ENCODE measurements around the gene BTBD3.

Gene BTBD3

GRCh38 chr20:11918391-11918845 lies 725 bp downstream of the BTBD3 start:
- no peak for DNase-seq (ENCODE audit: low read depth)

- DNase-seq (ENCODE audit: low read depth), result no peak
These were observed 1.3 kb downstream of the BTBD3 start for GRCh38 chr20:11918981-11919380.

GRCh38 chr20:11919581-11919980 lies 1.9 kb downstream of the BTBD3 start:
- no peak for DNase-seq (ENCODE audit: low read depth)

GRCh38 chr20:11920083-11920482 lies 2.4 kb downstream of the BTBD3 start:
- DNase-seq (ENCODE audit: low read depth), result no peak

- no peak for DNase-seq (ENCODE audit: low read depth)
These were observed 3.6 kb downstream of the BTBD3 start for GRCh38 chr20:11921321-11921720.

GRCh38 chr20:11922561-11922960 lies 4.9 kb downstream of the BTBD3 start:
- DNase-seq (ENCODE audit: low read depth), result no peak

GRCh38 chr20:11924923-11925322 lies 7.2 kb downstream of the BTBD3 start:
- no peak for DNase-seq (ENCODE audit: low read depth)

- no peak for DNase-seq (ENCODE audit: low read depth)
These were observed 8.8 kb downstream of the BTBD3 start for GRCh38 chr20:11926292-11926998.

GRCh38 chr20:11929947-11930346 lies 12.3 kb downstream of the BTBD3 start:
- no peak for DNase-seq (ENCODE audit: low read depth)

- no peak for DNase-seq (ENCODE audit: low read depth)
These were observed 17.8 kb downstream of the BTBD3 start for GRCh38 chr20:11935212-11936154.

GRCh38 chr20:11936157-11936556 lies 18.5 kb downstream of the BTBD3 start:
- no peak for DNase-seq (ENCODE audit: low read depth)

GRCh38 chr20:11937230-11937629 lies 19.5 kb downstream of the BTBD3 start:
- no peak for DNase-seq (ENCODE audit: low read depth)

- no peak for DNase-seq (ENCODE audit: low read depth)
These were observed 24.0 kb downstream of the BTBD3 start for GRCh38 chr20:11941593-11942246.

- no peak for DNase-seq (ENCODE audit: low read depth)
These were observed 26.1 kb downstream of the BTBD3 start for GRCh38 chr20:11943778-11944177.

- no peak for DNase-seq (ENCODE audit: low read depth)
These were observed 31.1 kb downstream of the BTBD3 start for GRCh38 chr20:11948806-11949205.

- DNase-seq (ENCODE audit: low read depth), result no peak
These were observed 32.0 kb downstream of the BTBD3 start for GRCh38 chr20:11949711-11950110.

- no peak for DNase-seq (ENCODE audit: low read depth)
These were observed 34.0 kb downstream of the BTBD3 start for GRCh38 chr20:11951696-11952095.

GRCh38 chr20:11952639-11953038 lies 34.9 kb downstream of the BTBD3 start:
- DNase-seq (ENCODE audit: low read depth), result no peak

GRCh38 chr20:11957911-11958310 lies 40.2 kb downstream of the BTBD3 start:
- no peak for DNase-seq (ENCODE audit: low read depth)

- no peak for DNase-seq (ENCODE audit: low read depth)
These were observed 41.2 kb downstream of the BTBD3 start for GRCh38 chr20:11958855-11959254.

- DNase-seq (ENCODE audit: low read depth), result no peak
These were observed 47.9 kb downstream of the BTBD3 start for GRCh38 chr20:11965602-11966001.

GRCh38 chr20:11966186-11966585 lies 48.5 kb downstream of the BTBD3 start:
- no peak for DNase-seq (ENCODE audit: low read depth)

Measured in HS-27A (cell line).